IMR-90 (cell line): ENCODE measurements around the gene PTPRN2. TPM values are rescaled to one million over a fixed set of nuclear protein-coding genes. Genes with fewer than 3 reads are reported as not detected.

Experiments
- ATAC-seq: fragments of 200-7000 bp; cut with Tn5 transposase; 2 replicates; pipeline ENCODE4 v1.9.1; 2020; ENCODE audit warnings: low read depth, mild to moderate bottlenecking, moderate library complexity
- BruUV-seq: library from RNA; stranded (reverse); fragments of 400-500 nt; replicated peaks from 2 replicates; lab custom pipeline; 2021; lab: Mats Ljungman, UMichigan
- CTCF ChIA-PET: fragments of 300-600 bp; formaldehyde crosslinking; extraction: SDS; loops from one replicate; lab custom pipeline; 2021; ENCODE audit warnings: antibody characterized with exemption; lab: Yijun Ruan, JAX
- POLR2A ChIA-PET: fragments of 300-600 bp; sonication (Branson Sonifier 250); formaldehyde crosslinking; loops from one replicate; lab custom pipeline; 2022; ENCODE audit warnings: antibody characterized with exemption; ENCODE audit not compliant: unreplicated experiment; lab: Charles Lee
- DNase-seq: peaks from one replicate; pipeline ENCODE4 v3.0.0; 2013
- H2AFZ ChIP-seq: replicated peaks from 2 replicates; pipeline ENCODE3; 2013; ENCODE audit warnings: low read length, mild to moderate bottlenecking; ENCODE audit not compliant: poor library complexity
- H2AK5ac ChIP-seq: 2 replicates; pipeline ENCODE4 v1.6.1; 2013; ENCODE audit warnings: low read depth, low read length, inconsistent platforms
- H2AK9ac ChIP-seq: replicated peaks from 2 replicates; pipeline ENCODE3; 2013; ENCODE audit warnings: mild to moderate bottlenecking, low read depth, low read length, moderate library complexity; ENCODE audit not compliant: poor library complexity
- H2BK120ac ChIP-seq: 2 replicates; pipeline ENCODE4 v1.6.1; 2013; ENCODE audit warnings: low read depth, low read length, inconsistent platforms
- H2BK15ac ChIP-seq: 3 replicates; pipeline ENCODE4 v1.6.1; 2013; ENCODE audit warnings: low read depth, low read length, inconsistent platforms
- H2BK20ac ChIP-seq: 2 replicates; pipeline ENCODE4 v1.6.1; 2013; ENCODE audit warnings: low read depth, mild to moderate bottlenecking, inconsistent platforms, low read length, moderate library complexity
- H2BK5ac ChIP-seq: 2 replicates; pipeline ENCODE4 v1.6.1; 2013; ENCODE audit warnings: mild to moderate bottlenecking, low read depth, low read length, inconsistent platforms; ENCODE audit not compliant: poor library complexity, severe bottlenecking
- H3K14ac ChIP-seq: replicated peaks from 2 replicates; pipeline ENCODE4 v1.6.1; 2013; ENCODE audit warnings: low read depth, low read length, inconsistent platforms
- H3K18ac ChIP-seq: 2 replicates; pipeline ENCODE4 v1.6.1; 2013; ENCODE audit warnings: low read depth, low read length, control low read depth
- H3K23ac ChIP-seq: 2 replicates; pipeline ENCODE4 v1.6.1; 2013; ENCODE audit warnings: low read depth, low read length, inconsistent platforms
- H3K27ac ChIP-seq: 2 replicates; pipeline ENCODE4 v1.5.1; 2013; ENCODE audit warnings: mild to moderate bottlenecking, control low read depth, low read length; ENCODE audit not compliant: insufficient read depth
- H3K27me3 ChIP-seq: 2 replicates; pipeline ENCODE4 v1.6.1; 2013; ENCODE audit warnings: low read length; ENCODE audit not compliant: control insufficient read depth, insufficient read depth
- H3K36me3 ChIP-seq: 2 replicates; pipeline ENCODE4 v1.6.1; 2013; ENCODE audit warnings: low read length, mixed read lengths; ENCODE audit not compliant: control insufficient read depth, insufficient read depth
- H3K4ac ChIP-seq: 2 replicates; pipeline ENCODE4 v1.6.1; 2013; ENCODE audit warnings: low read depth, low read length, inconsistent platforms
- H3K4me1 ChIP-seq: 2 replicates; pipeline ENCODE4 v1.6.1; 2013; ENCODE audit warnings: low read length, mixed read lengths; ENCODE audit not compliant: control insufficient read depth, insufficient read depth
- H3K4me2 ChIP-seq: 2 replicates; pipeline ENCODE4 v1.6.1; 2013; ENCODE audit warnings: low read depth, mild to moderate bottlenecking, control low read depth, low read length, moderate library complexity
- H3K4me3 ChIP-seq: 2 replicates; pipeline ENCODE4 v1.5.1; 2013; ENCODE audit warnings: low read depth, mild to moderate bottlenecking, control low read depth, low read length, moderate library complexity; ENCODE audit not compliant: insufficient read depth
- H3K56ac ChIP-seq: 2 replicates; pipeline ENCODE4 v1.6.1; 2013; ENCODE audit warnings: low read length, inconsistent platforms; ENCODE audit not compliant: insufficient read depth; ENCODE audit errors: extremely low read depth
- H3K79me1 ChIP-seq, 2 experiments: 2 replicates each; pipeline ENCODE4 v1.6.1; 2013; ENCODE audit warnings: low read length in 2 of 2, inconsistent platforms in 1 of 2, low read depth in 1 of 2
- H3K9ac ChIP-seq: 2 replicates; pipeline ENCODE4 v1.6.1; 2013; ENCODE audit warnings: low read depth, low read length, control low read depth
- H3K9me1 ChIP-seq: 2 replicates; pipeline ENCODE4 v1.6.1; 2013; ENCODE audit warnings: low read length, inconsistent platforms; ENCODE audit not compliant: insufficient read depth
- H3K9me3 ChIP-seq: 2 replicates; pipeline ENCODE4 v1.6.1; 2013; ENCODE audit warnings: low read length; ENCODE audit not compliant: control insufficient read depth, insufficient read depth
- H4K20me1 ChIP-seq: 2 replicates; pipeline ENCODE4 v1.6.1; 2013; ENCODE audit warnings: low read length, inconsistent platforms; ENCODE audit not compliant: insufficient read depth
- H4K5ac ChIP-seq: 2 replicates; pipeline ENCODE4 v1.6.1; 2013; ENCODE audit warnings: mild to moderate bottlenecking, low read depth, low read length, control low read depth
- H4K8ac ChIP-seq, 2 experiments: 2 replicates each; pipeline ENCODE4 v1.6.1; 2013; ENCODE audit warnings: low read depth in 2 of 2, low read length in 2 of 2, control low read depth in 1 of 2, inconsistent platforms in 1 of 2
- H4K91ac ChIP-seq: 2 replicates; pipeline ENCODE4 v1.6.1; 2013; ENCODE audit warnings: low read depth, low read length, inconsistent platforms; ENCODE audit not compliant: insufficient read depth
- BHLHE40 ChIP-seq: fragments of 150-350 bp; IDR thresholded peaks from 2 replicates; pipeline ENCODE4 v1.6.1; 2016; ENCODE audit warnings: mild to moderate bottlenecking, low read depth, low read length
- CEBPB ChIP-seq: IDR thresholded peaks from 2 replicates; pipeline ENCODE4 v1.6.1; 2012; ENCODE audit warnings: low read depth, low read length, improper control_type of control experiment
- CHD1 ChIP-seq: IDR thresholded peaks from 2 replicates; pipeline ENCODE4 v1.6.1; 2012; ENCODE audit warnings: low read depth, low read length, improper control_type of control experiment
- FOS ChIP-seq: fragments of 150-350 bp; IDR thresholded peaks from 2 replicates; pipeline ENCODE4 v1.6.1; 2016; ENCODE audit warnings: low read depth, low read length
- MAFK ChIP-seq: IDR thresholded peaks from 2 replicates; pipeline ENCODE4 v1.6.1; 2012; ENCODE audit warnings: low read depth, low read length, improper control_type of control experiment
- MAZ ChIP-seq: IDR thresholded peaks from 2 replicates; pipeline ENCODE4 v1.6.1; 2012; ENCODE audit warnings: low read depth, mild to moderate bottlenecking, low read length, improper control_type of control experiment, moderate library complexity, borderline replicate concordance
- MXI1 ChIP-seq: IDR thresholded peaks from 2 replicates; pipeline ENCODE4 v1.6.1; 2012; ENCODE audit warnings: low read depth, mild to moderate bottlenecking, low read length, moderate library complexity, borderline replicate concordance
- NFE2L2 ChIP-seq: fragments of 150-350 bp; IDR thresholded peaks from 2 replicates; pipeline ENCODE4 v1.6.1; 2016; ENCODE audit warnings: low read depth, mild to moderate bottlenecking, low read length
- POLR2A ChIP-seq: IDR thresholded peaks from 2 replicates; pipeline ENCODE4 v1.6.1; 2012; ENCODE audit warnings: mild to moderate bottlenecking, low read depth, low read length
- RAD21 ChIP-seq: IDR thresholded peaks from 2 replicates; pipeline ENCODE4 v1.6.1; 2012; ENCODE audit warnings: low read length, improper control_type of control experiment
- RCOR1 ChIP-seq: IDR thresholded peaks from 2 replicates; pipeline ENCODE4 v1.6.1; 2012; ENCODE audit warnings: mild to moderate bottlenecking, low read length, improper control_type of control experiment; ENCODE audit not compliant: insufficient replicate concordance
- RFX5 ChIP-seq: IDR thresholded peaks from 2 replicates; pipeline ENCODE4 v1.8.0; 2012; ENCODE audit warnings: low read depth, mild to moderate bottlenecking, low read length, moderate library complexity
- SMC3 ChIP-seq: fragments of 150-350 bp; IDR thresholded peaks from 2 replicates; pipeline ENCODE4 v1.6.1; 2016; ENCODE audit warnings: low read depth, mild to moderate bottlenecking, antibody characterized with exemption, low read length, moderate library complexity
- USF2 ChIP-seq: fragments of 150-350 bp; IDR thresholded peaks from 2 replicates; pipeline ENCODE4 v1.6.1; 2017; ENCODE audit warnings: mild to moderate bottlenecking, antibody characterized with exemption, low read length, low read depth
- WGBS, 2 experiments: methylation state at CpG; one replicate each; pipeline versions ENCODE4 v1.1.5 to v1.1.7; 2013; ENCODE audit warnings: missing lambda C conversion rate in 2 of 2; ENCODE audit not compliant: insufficient read length in 1 of 2; ENCODE audit errors: extremely low coverage in 2 of 2; 5-methylcytosine and 5-hydroxymethylcytosine counted together
- dilution Hi-C: fragments of 300-500 bp; cut with HindIII; formaldehyde crosslinking; loops from one replicate; pipeline ENCODE4 v1.14.3; 2018; ENCODE audit warnings: low sequenced_read_pairs; ENCODE audit not compliant: unreplicated experiment
- in situ Hi-C: fragments of 300-500 bp; cut with MboI; formaldehyde crosslinking; loops from 3 replicates; pipeline ENCODE4 v1.14.3; 2019; ENCODE audit warnings: low sequenced_read_pairs, inconsistent platforms, mixed read lengths
- intact Hi-C: fragments of 100-400 bp; cut with micrococcal nuclease; formaldehyde crosslinking; loops from 2 replicates; pipeline ENCODE4 v1.10.0; 2022
- polyA plus RNA-seq, 3 experiments: library from polyadenylated mRNA; depleted of rRNA; stranded (reverse); fragments of >200 nt; gene quantifications; 2 replicates each; pipeline ENCODE4 v1.2.3, GENCODE V29; 2012; ENCODE audit warnings: low replicate concordance in 1 of 3
- total RNA-seq: library from RNA; depleted of rRNA; stranded (reverse); fragments of >200 nt; gene quantifications from 2 replicates; pipeline ENCODE4 v1.2.3, GENCODE V29; 2012
- TF ChIP-seq, protein P1 (sequence below): conservative IDR thresholded peaks from 2 replicates; pipeline ENCODE4 v1.5.1; 2012; ENCODE audit warnings: mild to moderate bottlenecking, low read depth, low read length, improper control_type of control experiment
- TF ChIP-seq, protein P2 (sequence below): fragments of 150-350 bp; IDR thresholded peaks from 2 replicates; pipeline ENCODE4 v1.6.1; 2016; ENCODE audit warnings: low read depth, mild to moderate bottlenecking, low read length, moderate library complexity, borderline replicate concordance

PTPRN2 gene
- total and polyA plus RNA-seq, 2 of the 4 experiments (the other 2 are of a cell fraction): 0.03 TPM; not detected in 1

GRCh38 chr7:157521752-157522151 is 1065.9 kb downstream of the PTPRN2 start:
- Histone ChIP-seq H3K4me1 (no peaks in the 10 kb centered on the region), H3K4ac (no peak overlapping the region), H3K27ac (no peak overlapping the region), H4K8ac (no peak overlapping the region), H4K91ac (no peak overlapping the region), H4K20me1 (no peaks in the 10 kb centered on the region), H2BK120ac (no peak overlapping the region), H2BK15ac (no peak overlapping the region), H3K18ac (no peak overlapping the region), H3K4me2 (no peak overlapping the region), H3K27me3 (no peaks in the 10 kb centered on the region), H3K56ac (no peak overlapping the region), H2AK9ac (no peak overlapping the region), H3K36me3 (no peaks in the 10 kb centered on the region), H3K23ac (no peak overlapping the region), H2AFZ (no peak overlapping the region), H3K14ac (no peak overlapping the region), H3K79me1 (no peaks in the 10 kb centered on the region), H3K9me1 (no peaks in the 10 kb centered on the region), H2AK5ac (no peak overlapping the region), H2BK5ac (no peak overlapping the region), H3K4me3 (no peak overlapping the region), H4K5ac (no peak overlapping the region), H3K9ac (no peak overlapping the region), H3K9me3 (peaks cover 43% of the 10 kb centered on the region), H2BK20ac (no peak overlapping the region)
- 67% methylated on average over 10 of the region's 18 CpGs; no CpG with 5 or more reads in 1 of the 2 experiments for WGBS, 2 experiments
- in situ Hi-C loops (no loop called here), intact Hi-C loops (no loop called here), dilution Hi-C loops (no loop called here)
- no TSS peak for BruUV-seq
- ChIA-PET POLR2A (no interaction called here), CTCF (interaction anchor here (0.5 kb wide), 1 partner anchor 392 kb away, joined by 3 read pairs; no protein-coding TSS in a partner anchor)
- TF ChIP-seq RCOR1 (no peak), RAD21 (no peak), RFX5 (no peak), POLR2A (no peak), FOS (no peak), MXI1 (no peak), BHLHE40 (no peak), USF2 (no peak), CHD1 (no peak), CEBPB (no peak), MAFK (no peak), NFE2L2 (no peak), MAZ (no peak), SMC3 (no peak)
- TF ChIP-seq, protein P1, sequence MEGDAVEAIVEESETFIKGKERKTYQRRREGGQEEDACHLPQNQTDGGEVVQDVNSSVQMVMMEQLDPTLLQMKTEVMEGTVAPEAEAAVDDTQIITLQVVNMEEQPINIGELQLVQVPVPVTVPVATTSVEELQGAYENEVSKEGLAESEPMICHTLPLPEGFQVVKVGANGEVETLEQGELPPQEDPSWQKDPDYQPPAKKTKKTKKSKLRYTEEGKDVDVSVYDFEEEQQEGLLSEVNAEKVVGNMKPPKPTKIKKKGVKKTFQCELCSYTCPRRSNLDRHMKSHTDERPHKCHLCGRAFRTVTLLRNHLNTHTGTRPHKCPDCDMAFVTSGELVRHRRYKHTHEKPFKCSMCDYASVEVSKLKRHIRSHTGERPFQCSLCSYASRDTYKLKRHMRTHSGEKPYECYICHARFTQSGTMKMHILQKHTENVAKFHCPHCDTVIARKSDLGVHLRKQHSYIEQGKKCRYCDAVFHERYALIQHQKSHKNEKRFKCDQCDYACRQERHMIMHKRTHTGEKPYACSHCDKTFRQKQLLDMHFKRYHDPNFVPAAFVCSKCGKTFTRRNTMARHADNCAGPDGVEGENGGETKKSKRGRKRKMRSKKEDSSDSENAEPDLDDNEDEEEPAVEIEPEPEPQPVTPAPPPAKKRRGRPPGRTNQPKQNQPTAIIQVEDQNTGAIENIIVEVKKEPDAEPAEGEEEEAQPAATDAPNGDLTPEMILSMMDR: no peak
- TF ChIP-seq, protein P2, sequence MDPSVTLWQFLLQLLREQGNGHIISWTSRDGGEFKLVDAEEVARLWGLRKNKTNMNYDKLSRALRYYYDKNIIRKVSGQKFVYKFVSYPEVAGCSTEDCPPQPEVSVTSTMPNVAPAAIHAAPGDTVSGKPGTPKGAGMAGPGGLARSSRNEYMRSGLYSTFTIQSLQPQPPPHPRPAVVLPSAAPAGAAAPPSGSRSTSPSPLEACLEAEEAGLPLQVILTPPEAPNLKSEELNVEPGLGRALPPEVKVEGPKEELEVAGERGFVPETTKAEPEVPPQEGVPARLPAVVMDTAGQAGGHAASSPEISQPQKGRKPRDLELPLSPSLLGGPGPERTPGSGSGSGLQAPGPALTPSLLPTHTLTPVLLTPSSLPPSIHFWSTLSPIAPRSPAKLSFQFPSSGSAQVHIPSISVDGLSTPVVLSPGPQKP: no peak
- ATAC-seq (no peak), DNase-seq (no peak)
